Measurements from ENCODE around the gene SLC35G2. TPM values are rescaled to one million over a fixed set of nuclear protein-coding genes. Genes with fewer than 3 reads are reported as not detected.
"Not testable (repeated sequence)": the region's sequence is repeated elsewhere in the genome, so short reads cannot be mapped to it uniquely, and the experiment has no call there.

SLC35G2 gene
- total RNA-seq, 1 donor from 2014 or later: 8.2 TPM

- no peak for DNase-seq (ENCODE audit: low spot score)
- Mint-ChIP-seq H3K4me3 (ENCODE audit: unreplicated experiment) (no peak overlapping the region), H3K36me3 (ENCODE audit: low read depth, unreplicated experiment) (no peaks in the 10 kb centered on the region), H3K27me3 (ENCODE audit: unreplicated experiment) (no peaks in the 10 kb centered on the region), H3K27ac (ENCODE audit: unreplicated experiment) (no peak overlapping the region), H3K9me3 (ENCODE audit: unreplicated experiment) (no peaks in the 10 kb centered on the region), H3K4me1 (ENCODE audit: unreplicated experiment) (no peaks in the 10 kb centered on the region)
- no peak for TF ChIP-seq CTCF (IDR thresholded peaks at IDR 0.05; ENCODE audit: unreplicated experiment)
Observed at GRCh38 chr3:136787349-136787748, 31.6 kb upstream of the SLC35G2 start.

- no peaks in the 10 kb centered on the region for H3K36me3 Mint-ChIP-seq (ENCODE audit: low read depth, unreplicated experiment)
- no peak for TF ChIP-seq CTCF (IDR thresholded peaks at IDR 0.05; ENCODE audit: unreplicated experiment)
- H3K27ac Mint-ChIP-seq (ENCODE audit: unreplicated experiment): no peak overlapping the region
- no peaks in the 10 kb centered on the region for H3K4me1 Mint-ChIP-seq (ENCODE audit: unreplicated experiment)
- H3K4me3 Mint-ChIP-seq (ENCODE audit: unreplicated experiment): no peak overlapping the region
- no peak for DNase-seq (ENCODE audit: low spot score)
- H3K27me3 Mint-ChIP-seq (ENCODE audit: unreplicated experiment): no peaks in the 10 kb centered on the region
- no peaks in the 10 kb centered on the region for H3K9me3 Mint-ChIP-seq (ENCODE audit: unreplicated experiment)
Observed at GRCh38 chr3:136788154-136788553, 30.8 kb upstream of the SLC35G2 start.

DNA sequence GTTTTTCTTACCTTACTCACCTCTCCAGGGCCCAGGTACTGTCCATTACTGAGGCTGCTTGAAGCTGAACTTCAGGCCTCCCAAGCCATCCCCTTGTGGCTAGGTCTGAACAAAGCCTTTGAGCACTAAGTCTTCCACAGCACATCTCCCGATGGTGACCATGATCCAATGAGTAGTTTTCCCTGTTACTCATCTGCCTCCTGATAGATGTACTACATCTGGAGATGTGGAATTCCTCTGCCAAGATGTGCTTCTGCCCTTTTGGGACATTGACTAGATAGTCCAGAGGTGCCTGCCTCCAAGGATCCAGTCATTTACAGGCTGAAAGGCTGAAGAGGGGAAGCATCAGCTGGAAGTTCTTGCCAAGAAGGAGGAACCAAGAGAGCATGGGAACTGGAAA lies 28.9 kb upstream of the SLC35G2 start:
- H3K4me1 Mint-ChIP-seq (ENCODE audit: unreplicated experiment): peaks cover 2% of the 10 kb centered on the region

GRCh38 chr3:136790786-136791185 lies 28.1 kb upstream of the SLC35G2 start:
- TF ChIP-seq CTCF (IDR thresholded peaks at IDR 0.05; ENCODE audit: unreplicated experiment): no peak
- peaks cover 2% of the 10 kb centered on the region for H3K4me1 Mint-ChIP-seq (ENCODE audit: unreplicated experiment)
- H3K27ac Mint-ChIP-seq (ENCODE audit: unreplicated experiment): no peak overlapping the region
- no peak for DNase-seq (ENCODE audit: low spot score)
- H3K9me3 Mint-ChIP-seq (ENCODE audit: unreplicated experiment): no peaks in the 10 kb centered on the region
- no peaks in the 10 kb centered on the region for H3K36me3 Mint-ChIP-seq (ENCODE audit: low read depth, unreplicated experiment)
- no peak overlapping the region for H3K4me3 Mint-ChIP-seq (ENCODE audit: unreplicated experiment)
- no peaks in the 10 kb centered on the region for H3K27me3 Mint-ChIP-seq (ENCODE audit: unreplicated experiment)

More for the DNA sequence above, 28.9 kb upstream of the SLC35G2 start:
- no peak overlapping the region for H3K27ac Mint-ChIP-seq (ENCODE audit: unreplicated experiment)
- H3K36me3 Mint-ChIP-seq (ENCODE audit: low read depth, unreplicated experiment): no peaks in the 10 kb centered on the region
- no peak for TF ChIP-seq CTCF (IDR thresholded peaks at IDR 0.05; ENCODE audit: unreplicated experiment)
- no peaks in the 10 kb centered on the region for H3K27me3 Mint-ChIP-seq (ENCODE audit: unreplicated experiment)
- no peak for DNase-seq (ENCODE audit: low spot score)
- H3K4me3 Mint-ChIP-seq (ENCODE audit: unreplicated experiment): no peak overlapping the region
- no peaks in the 10 kb centered on the region for H3K9me3 Mint-ChIP-seq (ENCODE audit: unreplicated experiment)

DNA sequence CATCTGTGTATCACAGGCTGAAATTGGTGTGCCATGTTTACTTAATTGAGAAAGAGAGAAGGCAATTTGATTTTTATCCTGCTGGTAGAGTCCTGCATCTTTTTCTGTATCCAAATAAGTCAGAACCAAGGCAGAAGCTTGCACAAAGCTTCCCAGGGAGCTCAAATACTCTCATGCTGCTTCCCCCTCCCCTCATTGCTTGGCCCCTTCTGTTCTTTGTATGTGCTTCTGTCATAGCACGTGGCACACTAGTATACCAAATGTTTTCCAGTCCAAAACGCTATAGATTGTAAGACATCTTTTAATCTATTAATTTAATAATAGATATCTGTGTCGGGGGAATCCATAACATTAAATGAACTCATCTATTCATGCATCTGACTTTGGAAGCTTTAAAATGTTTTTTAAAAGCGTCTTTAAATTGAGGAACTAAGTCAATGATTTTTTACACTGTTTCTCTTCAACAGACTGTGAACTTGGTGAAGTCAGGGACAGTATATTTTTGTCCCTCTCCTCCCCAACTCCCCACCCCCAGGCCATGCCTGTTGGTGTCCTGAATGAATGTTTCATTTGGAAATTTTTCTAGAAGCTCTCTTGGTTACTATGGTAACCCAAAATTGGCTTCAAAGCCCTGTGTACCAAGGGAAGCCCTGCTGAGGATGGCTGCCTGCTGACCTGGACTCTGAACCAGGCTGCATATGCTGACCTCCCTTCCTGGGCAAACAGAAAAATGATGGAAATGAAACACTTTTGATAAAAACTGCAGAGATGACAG lies 26.2 kb upstream of the SLC35G2 start:
- H3K36me3 Mint-ChIP-seq (ENCODE audit: low read depth, unreplicated experiment): no peaks in the 10 kb centered on the region
- no peak for DNase-seq (ENCODE audit: low spot score)
- H3K4me3 Mint-ChIP-seq (ENCODE audit: unreplicated experiment): no peak overlapping the region
- peaks cover 2% of the 10 kb centered on the region for H3K4me1 Mint-ChIP-seq (ENCODE audit: unreplicated experiment)
- H3K9me3 Mint-ChIP-seq (ENCODE audit: unreplicated experiment): no peaks in the 10 kb centered on the region
- no peak overlapping the region for H3K27ac Mint-ChIP-seq (ENCODE audit: unreplicated experiment)
- no peak for TF ChIP-seq CTCF (IDR thresholded peaks at IDR 0.05; ENCODE audit: unreplicated experiment)
- H3K27me3 Mint-ChIP-seq (ENCODE audit: unreplicated experiment): no peaks in the 10 kb centered on the region

GRCh38 chr3:136801146-136801545 lies 17.8 kb upstream of the SLC35G2 start:
- H3K36me3 Mint-ChIP-seq (ENCODE audit: low read depth, unreplicated experiment); H3K4me1 Mint-ChIP-seq (ENCODE audit: unreplicated experiment); DNase-seq (ENCODE audit: low spot score); H3K27ac Mint-ChIP-seq (ENCODE audit: unreplicated experiment); H3K9me3 Mint-ChIP-seq (ENCODE audit: unreplicated experiment); H3K4me3 Mint-ChIP-seq (ENCODE audit: unreplicated experiment); H3K27me3 Mint-ChIP-seq (ENCODE audit: unreplicated experiment): not testable (repeated sequence)
